OCI-LY7 (cell line): ENCODE data around the gene GPR156. TPM values are rescaled to one million over a fixed set of nuclear protein-coding genes. Genes with fewer than 3 reads are reported as not detected.

Source experiments
- BruUV-seq: library from RNA; stranded (reverse); fragments of 400-500 nt; replicated peaks from 2 replicates; lab custom pipeline; 2021; lab: Mats Ljungman, UMichigan
- CTCF ChIA-PET: fragments of 300-600 bp; sonication (Branson Sonifier 250); formaldehyde crosslinking; loops from one replicate; lab custom pipeline; 2022; ENCODE audit warnings: antibody characterized with exemption; ENCODE audit not compliant: unreplicated experiment; lab: Charles Lee
- POLR2A ChIA-PET: fragments of 300-600 bp; sonication (Branson Sonifier 250); formaldehyde crosslinking; loops from one replicate; lab custom pipeline; 2022; ENCODE audit warnings: antibody characterized with exemption; lab: Charles Lee
- DNase-seq: peaks from one replicate; pipeline ENCODE4 v3.0.0-alpha.2; 2015; ENCODE audit warnings: low spot score
- H2AFZ ChIP-seq: fragments of 200-600 bp; sonication (generic), shearing (Covaris generic); 2 replicates; pipeline ENCODE4 v1.6.1; 2014; ENCODE audit warnings: mild to moderate bottlenecking, antibody characterized with exemption, low read length, moderate library complexity
- H3K27ac ChIP-seq: fragments of 200-600 bp; sonication (generic); 2 replicates; pipeline ENCODE4 v1.5.1; 2014; ENCODE audit warnings: mixed run types, low read depth, mild to moderate bottlenecking, moderate library complexity, low read length, inconsistent platforms; ENCODE audit not compliant: poor library complexity, severe bottlenecking
- H3K36me3 ChIP-seq: fragments of 200-600 bp; sonication (generic); 2 replicates; pipeline ENCODE4 v1.6.1; 2014; ENCODE audit warnings: mild to moderate bottlenecking, antibody characterized with exemption, low read length, moderate library complexity, mixed read lengths; ENCODE audit not compliant: insufficient read depth
- H3K4me1 ChIP-seq: fragments of 200-600 bp; sonication (generic); 2 replicates; pipeline ENCODE4 v1.5.1; 2014; ENCODE audit warnings: mild to moderate bottlenecking, low read length; ENCODE audit not compliant: insufficient read depth, poor library complexity, severe bottlenecking
- H3K4me2 ChIP-seq: fragments of 200-600 bp; sonication (generic); 2 replicates; pipeline ENCODE4 v1.6.1; 2014; ENCODE audit warnings: mild to moderate bottlenecking, low read length
- H3K4me3 ChIP-seq: fragments of 200-600 bp; sonication (generic); 2 replicates; pipeline ENCODE4 v1.5.1; 2014; ENCODE audit warnings: mild to moderate bottlenecking, low read depth, low read length; ENCODE audit not compliant: poor library complexity, severe bottlenecking
- H3K79me2 ChIP-seq: fragments of 200-600 bp; sonication (generic); 2 replicates; pipeline ENCODE4 v1.6.1; 2016; ENCODE audit warnings: low read depth, mild to moderate bottlenecking, low read length, moderate library complexity, mixed read lengths; ENCODE audit not compliant: insufficient read depth
- H3K9me2 ChIP-seq: fragments of 200-600 bp; sonication (generic); 2 replicates; pipeline ENCODE4 v1.6.1; 2016; ENCODE audit warnings: mild to moderate bottlenecking, low read length, mixed read lengths; ENCODE audit not compliant: insufficient read depth
- H3K9me3 ChIP-seq: fragments of 200-600 bp; sonication (generic); 2 replicates; pipeline ENCODE4 v1.6.1; 2014; ENCODE audit warnings: mild to moderate bottlenecking, mixed run types, low read length, mixed read lengths
- H4K20me1 ChIP-seq: fragments of 200-600 bp; sonication (generic); 2 replicates; pipeline ENCODE4 v1.6.1; 2014; ENCODE audit warnings: mild to moderate bottlenecking, antibody characterized with exemption, low read length, moderate library complexity, mixed read lengths; ENCODE audit not compliant: insufficient read depth
- CTCF ChIP-seq: fragments of 200-600 bp; sonication (generic); conservative IDR thresholded peaks from 2 replicates; pipeline ENCODE4 v1.5.1; 2014; ENCODE audit warnings: mild to moderate bottlenecking, antibody characterized with exemption, low read length, moderate library complexity, mixed read lengths
- EZH2phosphoT487 ChIP-seq: fragments of 200-600 bp; sonication (generic); IDR thresholded peaks from 2 replicates; pipeline ENCODE4 v1.6.1; 2018; ENCODE audit warnings: low read depth, borderline replicate concordance, mild to moderate bottlenecking, mixed run types, antibody characterized with exemption, low read length, moderate library complexity, mixed read lengths
- intact Hi-C: fragments of 100-400 bp; cut with micrococcal nuclease; formaldehyde crosslinking; loops from one replicate; pipeline ENCODE4 v1.10.0; 2022; ENCODE audit not compliant: unreplicated experiment
- total RNA-seq, 2 experiments: library from RNA; depleted of rRNA in 1 of 2; stranded (reverse); fragments of >200 nt in 1 of 2; shearing (Covaris generic) in 1 of 2; gene quantifications; 2 replicates each; pipeline ENCODE4 v1.2.3, GENCODE V29; 2014 to 2022

Gene GPR156
- total RNA-seq, 2 experiments from 2014 or later: 0.03 to 0.13 TPM

GRCh38 chr3:120129051-120129450 is 156.0 kb downstream of the GPR156 start:
- no peak overlapping the region for H2AFZ ChIP-seq
- no peaks in the 10 kb centered on the region for H4K20me1 ChIP-seq
- no peak overlapping the region for H3K4me2 ChIP-seq
- no peak for TF ChIP-seq EZH2phosphoT487
- TF ChIP-seq CTCF: no peak
- no peaks in the 10 kb centered on the region for H3K9me3 ChIP-seq
- no TSS peak for BruUV-seq
- H3K4me3 ChIP-seq: no peak overlapping the region
- no peak for DNase-seq
- ChIA-PET POLR2A (no interaction called here), CTCF (no interaction called here)
- H3K9me2 ChIP-seq: no peaks in the 10 kb centered on the region
- H3K4me1 ChIP-seq: no peaks in the 10 kb centered on the region
- intact Hi-C loops: no loop called here
- H3K79me2 ChIP-seq: no peaks in the 10 kb centered on the region
- H3K36me3 ChIP-seq: no peaks in the 10 kb centered on the region
- H3K27ac ChIP-seq: no peak overlapping the region

GRCh38 chr3:120125992-120126391 is 159.0 kb downstream of the GPR156 start:
- ChIA-PET POLR2A (interaction anchor here (0.9 kb wide), 2 partner anchors 14 to 125 kb away, joined by 3 to 5 read pairs; no protein-coding TSS in a partner anchor), CTCF (no interaction called here)
- intact Hi-C loops: no loop called here
- no peak overlapping the region for H3K4me2 ChIP-seq
- no TSS peak for BruUV-seq
- no peak overlapping the region for H2AFZ ChIP-seq
- H3K4me1 ChIP-seq: no peaks in the 10 kb centered on the region
- H3K4me3 ChIP-seq: no peak overlapping the region
- no peaks in the 10 kb centered on the region for H3K36me3 ChIP-seq
- H3K9me3 ChIP-seq: no peaks in the 10 kb centered on the region
- TF ChIP-seq CTCF: no peak
- TF ChIP-seq EZH2phosphoT487: no peak
- no peaks in the 10 kb centered on the region for H3K79me2 ChIP-seq
- DNase-seq: no peak
- no peak overlapping the region for H3K27ac ChIP-seq
- no peaks in the 10 kb centered on the region for H4K20me1 ChIP-seq
- no peaks in the 10 kb centered on the region for H3K9me2 ChIP-seq

GRCh38 chr3:120119846-120120510 is 165.0 kb downstream of the GPR156 start:
- no peak for DNase-seq
- no peaks in the 10 kb centered on the region for H3K79me2 ChIP-seq
- intact Hi-C loops: no loop called here
- TF ChIP-seq CTCF: no peak
- no peak for TF ChIP-seq EZH2phosphoT487
- POLR2A ChIA-PET: interaction anchor here (0.7 to 1.2 kb wide), 3 partner anchors 11 to 256 kb away, joined by 3 to 4 read pairs (median 4); no protein-coding TSS in a partner anchor
- CTCF ChIA-PET: no interaction called here
- no peaks in the 10 kb centered on the region for H3K36me3 ChIP-seq
- H4K20me1 ChIP-seq: no peaks in the 10 kb centered on the region
- no TSS peak for BruUV-seq
- no peaks in the 10 kb centered on the region for H3K4me1 ChIP-seq
- H2AFZ ChIP-seq: no peak overlapping the region
- no peak overlapping the region for H3K4me2 ChIP-seq
- H3K9me2 ChIP-seq: no peaks in the 10 kb centered on the region
- H3K9me3 ChIP-seq: 0 out of 2 replicates have a peak, but pooled peaks cover 8% of the 10 kb centered on the region
- no peak overlapping the region for H3K4me3 ChIP-seq
- no peak overlapping the region for H3K27ac ChIP-seq
